ENCODE results near the gene AP5S1. TPM values are rescaled to one million over a fixed set of nuclear protein-coding genes. Genes with fewer than 3 reads are reported as not detected.

AP5S1 gene
- total and polyA plus RNA-seq, 2 of the 4 experiments (the other 2 are of a cell fraction): 10.1 to 11.7 TPM

DNA sequence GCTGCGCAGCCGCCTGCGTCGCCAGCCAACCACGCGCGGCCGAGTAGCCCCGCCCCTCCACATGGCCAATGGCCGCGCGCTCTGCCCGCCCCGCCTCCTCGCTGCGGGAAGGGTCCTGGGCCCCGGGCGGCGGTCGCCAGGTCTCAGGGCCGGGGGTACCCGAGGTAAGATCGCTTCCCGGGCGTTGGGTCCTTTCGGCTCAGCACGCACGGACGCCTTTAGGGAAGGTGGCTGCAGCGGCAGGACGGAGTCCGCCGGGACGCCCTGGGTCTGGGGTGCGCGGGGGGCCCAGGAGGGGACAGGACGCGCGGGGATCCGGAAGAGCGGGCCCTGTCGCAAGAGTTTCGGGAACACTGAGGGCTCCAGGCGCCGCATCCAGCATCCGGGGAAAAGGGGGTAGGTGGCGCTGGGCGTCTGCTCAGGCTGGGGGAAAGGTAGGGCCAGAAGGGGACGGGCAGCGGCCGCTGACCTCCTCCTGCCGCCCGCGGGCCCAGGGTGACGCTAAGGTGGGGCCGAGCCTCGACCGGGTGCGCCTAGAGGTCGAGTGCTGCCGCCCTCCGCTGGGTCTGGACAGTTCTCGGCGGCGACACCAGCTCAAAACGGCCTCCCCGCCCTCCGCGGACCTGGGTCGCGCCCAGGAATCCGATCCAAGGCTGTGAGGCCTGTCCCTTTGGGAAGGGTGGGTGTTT lies 26.5 kb downstream of the AP5S1 start, which contains the start of gene MAVS:
TSS of gene MAVS (plus strand) at position 95 of the 689 bp plus-strand sequence. CDS start 7,791 bp downstream, outside the sequence.
- no TSS peak for BruUV-seq (replicated peaks)

More for the DNA sequence above, 26.5 kb downstream of the AP5S1 start, which contains the start of gene MAVS:
- CTCF ChIA-PET: no interaction called here
- peak within 1 kb of the TSS; percentile 52; the same call in 1 of the 2 replicates for H2BK120ac ChIP-seq (ENCODE audit: low read depth, low read length)
- H2AK9ac ChIP-seq (replicated peaks; ENCODE audit: low read depth, low read length, poor library complexity): peak within 1 kb of the TSS; percentile 99
- DNase-seq: peak; percentile 70
- H3K9me1 ChIP-seq (ENCODE audit: insufficient read depth, low read length): peaks cover 25% of the 10 kb centered on the region
- no peak within 1 kb of the TSS for H2BK20ac ChIP-seq (ENCODE audit: low read depth, low read length)
- POLR2A ChIA-PET (ENCODE audit: unreplicated experiment): no interaction called here
- dilution Hi-C loops (cut with HindIII; ENCODE audit: low sequenced_read_pairs, unreplicated experiment): no loop called here
- H3K4me3 ChIP-seq (ENCODE audit: insufficient read depth, low read depth, low read length): peak within 1 kb of the TSS; percentile 82
- peak within 1 kb of the TSS; percentile 93 for H4K91ac ChIP-seq (ENCODE audit: insufficient read depth, low read depth, low read length)
- peak within 1 kb of the TSS; percentile 98 for H3K4ac ChIP-seq (ENCODE audit: low read depth, low read length)
- H3K4me1 ChIP-seq (ENCODE audit: control insufficient read depth, insufficient read depth, low read length): peaks cover 8% of the 10 kb centered on the region
- H3K18ac ChIP-seq (ENCODE audit: low read depth, low read length): no peak within 1 kb of the TSS; the same call in 1 of the 2 replicates
- intact Hi-C loops (cut with micrococcal nuclease): loop anchor here (2.0 kb wide), 1 partner anchor 60 kb away; the partner anchor contains the start of gene CENPB
- peak within 1 kb of the TSS; percentile 97 to 99 for H4K8ac ChIP-seq (ENCODE audit: low read depth in 2 of 2, low read length in 2 of 2)
- H2AK5ac ChIP-seq (ENCODE audit: low read depth, low read length): peak within 1 kb of the TSS; percentile 100
- peaks cover 32 to 47% of the 10 kb centered on the region in 2 experiments for H3K79me1 ChIP-seq (ENCODE audit: low read depth in 1 of 2, low read length in 2 of 2)
- H3K9me3 ChIP-seq (ENCODE audit: control insufficient read depth, insufficient read depth, low read length): no peaks in the 10 kb centered on the region
- peak within 1 kb of the TSS; percentile 67 for H4K5ac ChIP-seq (ENCODE audit: low read depth, low read length)
- peak within 1 kb of the TSS; percentile 99 for H2AFZ ChIP-seq (replicated peaks; ENCODE audit: low read length, poor library complexity)
- H3K36me3 ChIP-seq (ENCODE audit: control insufficient read depth, insufficient read depth, low read length): peaks cover 4% of the 10 kb centered on the region
- peak within 1 kb of the TSS; percentile 83 for H3K27ac ChIP-seq (ENCODE audit: insufficient read depth, low read length)
- H2BK5ac ChIP-seq (ENCODE audit: low read depth, low read length, poor library complexity, severe bottlenecking): peak within 1 kb of the TSS; percentile 68
- H3K4me2 ChIP-seq (ENCODE audit: low read depth, low read length): peak within 1 kb of the TSS; percentile 94
- 0 out of 3 replicates have a peak within 1 kb of the TSS, but pooled peaks have one; percentile 21 for H2BK15ac ChIP-seq (ENCODE audit: low read depth, low read length)
- in situ Hi-C loops (cut with MboI; ENCODE audit: low sequenced_read_pairs): no loop called here
- H3K9ac ChIP-seq (ENCODE audit: low read depth, low read length): peak within 1 kb of the TSS; percentile 89
- peak within 1 kb of the TSS; percentile 66; the same call in 1 of the 2 replicates for H3K56ac ChIP-seq (ENCODE audit: extremely low read depth, insufficient read depth, low read length)
- H3K23ac ChIP-seq (ENCODE audit: low read depth, low read length): peak within 1 kb of the TSS; percentile 98
- peak; percentile 96 for ATAC-seq (ENCODE audit: low read depth)
- H4K20me1 ChIP-seq (ENCODE audit: insufficient read depth, low read length): peaks cover 13% of the 10 kb centered on the region
- TF ChIP-seq MAZ (IDR thresholded peaks at IDR 0.05; ENCODE audit: borderline replicate concordance, low read depth, low read length): peak; percentile 8; the same call in 1 of the 2 replicates
- no peak for TF ChIP-seq FOS (IDR thresholded peaks at IDR 0.05; ENCODE audit: low read depth, low read length)
- TF ChIP-seq MXI1 (IDR thresholded peaks at IDR 0.05; ENCODE audit: borderline replicate concordance, low read depth, low read length): peak; percentile 69; the same call in 1 of the 2 replicates
- peak; percentile 32; the same call in 1 of the 2 replicates for TF ChIP-seq CEBPB (IDR thresholded peaks at IDR 0.05; ENCODE audit: low read depth, low read length)
- TF ChIP-seq USF2 (IDR thresholded peaks at IDR 0.05; ENCODE audit: low read depth, low read length): peak; percentile 63
- no peak for TF ChIP-seq RCOR1 (IDR thresholded peaks at IDR 0.05; ENCODE audit: insufficient replicate concordance, low read length)
- TF ChIP-seq POLR2A (IDR thresholded peaks at IDR 0.05; ENCODE audit: low read depth, low read length): peak; percentile 82
- no peaks in the 10 kb centered on the region for H3K27me3 ChIP-seq (ENCODE audit: control insufficient read depth, insufficient read depth, low read length)
- H3K14ac ChIP-seq (replicated peaks; ENCODE audit: low read depth, low read length): peak within 1 kb of the TSS; percentile 100
- WGBS, 2 experiments (ENCODE audit: extremely low coverage in 2 of 2, insufficient read length in 1 of 2): 1% methylated on average over 35 of the region's 72 CpGs; no CpG with 5 or more reads in 1 of the 2 experiments

Data from IMR-90 (cell line).